Transverse colon (tissue), 4 donors: ENCODE data around the gene TMEM108. TPM values are rescaled to one million over a fixed set of nuclear protein-coding genes. Genes with fewer than 3 reads are reported as not detected.

Experiments used
- DNase-seq: peaks from one replicate; pipeline ENCODE4 v3.0.0-alpha.2; 2019
- H3K27ac ChIP-seq, 4 donors: fragments of 200-600 bp; sonication (generic); 2 replicates each; pipeline ENCODE4 v1.5.1; 2016 to 2018; ENCODE audit warnings: inconsistent platforms in 4 of 4
- H3K27me3 ChIP-seq: fragments of 200-600 bp; sonication (generic); 2 replicates; pipeline ENCODE4 v1.5.1; 2017; ENCODE audit warnings: inconsistent platforms
- H3K36me3 ChIP-seq, 4 donors: fragments of 200-600 bp; sonication (generic); 2 replicates each; pipeline ENCODE4 v1.5.1; 2017 to 2019; ENCODE audit warnings: inconsistent platforms in 4 of 4
- H3K4me1 ChIP-seq, 4 donors: fragments of 200-600 bp; sonication (generic); 2 replicates each; pipeline ENCODE4 v1.5.1; 2017 to 2020; ENCODE audit warnings: inconsistent platforms in 4 of 4
- H3K4me3 ChIP-seq, 4 donors: fragments of 200-600 bp; sonication (generic); 1 replicate in 1 of 4; 2 replicates in 3 of 4; pipeline versions ENCODE4 v1.5.1 to v1.6.1; 2017 to 2019; ENCODE audit warnings: inconsistent platforms in 4 of 4
- H3K9me3 ChIP-seq, 2 donors: fragments of 200-600 bp; sonication (generic); 2 replicates each; pipeline ENCODE4 v1.5.1; 2017 to 2019; ENCODE audit warnings: inconsistent platforms in 2 of 2
- EP300 ChIP-seq: sonication (generic); formaldehyde crosslinking; IDR thresholded peaks from one replicate; pipeline ENCODE4 v1.6.1; 2017; ENCODE audit warnings: antibody characterized with exemption, low read depth
- POLR2A ChIP-seq: fragments of 450-650 bp; IDR thresholded peaks from one replicate; pipeline ENCODE4 v1.6.1; 2016; ENCODE audit warnings: antibody characterized with exemption, mild to moderate bottlenecking, moderate library complexity
- POLR2AphosphoS5 ChIP-seq, 3 donors: sonication (generic); formaldehyde crosslinking; IDR thresholded peaks; one replicate each; pipeline ENCODE4 v1.6.1; 2016; ENCODE audit warnings: antibody characterized with exemption in 3 of 3
- WGBS, 2 donors: methylation state at CpG; one replicate each; pipeline ENCODE4 v1.1.5; 2018; ENCODE audit warnings: low coverage in 1 of 2; 5-methylcytosine and 5-hydroxymethylcytosine counted together
- in situ Hi-C, 4 donors: fragments of 200-750 bp; cut with MboI; loops; one replicate each; pipeline versions ENCODE4 v1.15.0 to v1.15.1; 2017; ENCODE audit warnings: low sequenced_read_pairs in 3 of 4, low pct_ligation_motif_present in 1 of 4, low pct_unique_long_range_greater_than_20kb in 1 of 4
- intact Hi-C: fragments of 100-400 bp; cut with DNase I; formaldehyde crosslinking; loops from one replicate; pipeline ENCODE4 v1.15.1; 2023; ENCODE audit warnings: low total_unique reads
- total RNA-seq, 4 donors: library from RNA; depleted of rRNA; stranded (reverse); fragments of >200 nt; gene quantifications; one replicate each; pipeline ENCODE4 v1.1.0, GENCODE V29; 2016
- TF ChIP-seq, protein P1 (sequence below), 5 experiments: fragments of 200-600 bp in 3 of 5; fragments of 450-650 bp in 2 of 5; sonication (generic) in 3 of 5; IDR thresholded peaks; 1 replicate in 2 of 5; 2 replicates in 3 of 5; pipeline ENCODE4 v1.5.1; 2016 to 2017; ENCODE audit warnings: antibody characterized with exemption in 5 of 5, inconsistent platforms in 3 of 5, mild to moderate bottlenecking in 2 of 5, moderate library complexity in 1 of 5

Gene TMEM108
- total RNA-seq, 4 donors from 2014 or later: 0.14 to 1.4 (median 0.80) TPM; not detected in 1

DNA sequence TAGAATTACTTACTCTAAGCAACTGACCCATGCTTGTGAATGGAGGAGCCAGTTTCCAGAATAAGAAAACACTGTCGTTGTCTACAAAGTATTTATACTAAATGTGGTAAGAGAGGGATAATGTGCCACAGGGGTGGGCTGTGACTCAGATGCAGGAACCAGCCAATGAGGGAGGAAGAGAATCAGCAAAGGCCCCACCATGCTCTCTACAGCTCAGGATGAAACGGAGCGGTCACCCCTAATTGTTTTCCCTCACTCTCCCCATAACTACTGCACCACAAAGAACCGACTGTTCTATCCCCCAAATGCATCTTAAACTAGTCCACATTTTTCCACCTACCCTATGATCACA is 406.2 kb downstream of the TMEM108 start:
- no peak for DNase-seq
- intact Hi-C loops: no loop called here
- WGBS, 2 donors: 78% methylated on average over 4 of the region's 4 CpGs; no CpG with 5 or more reads in 1 of the 2 donors

DNA sequence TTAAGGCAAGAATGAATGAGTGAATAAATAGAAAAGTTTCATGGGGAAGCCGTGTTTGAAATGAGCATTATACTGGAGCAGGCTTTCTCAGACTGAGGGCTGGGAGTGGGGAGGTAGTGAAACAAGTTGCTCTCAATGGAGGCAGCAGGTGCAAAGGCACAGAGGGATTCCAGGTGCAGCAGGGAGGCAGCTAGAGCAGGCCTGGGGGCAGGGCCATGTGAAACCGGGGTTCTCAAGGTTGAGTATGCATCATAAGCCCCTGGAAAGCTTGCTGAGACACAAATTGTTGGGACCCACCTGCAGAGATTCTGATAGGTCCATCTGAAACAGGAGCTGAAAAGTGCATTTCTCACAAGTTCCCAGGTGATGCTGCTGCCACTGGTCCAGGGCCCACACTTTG is 406.9 kb downstream of the TMEM108 start:
- in situ Hi-C loops (no loop called here), intact Hi-C loops (no loop called here)
- H3K36me3 ChIP-seq: no peaks in the 10 kb centered on the region
- no peak for TF ChIP-seq POLR2A
- TF ChIP-seq EP300: no peak
- TF ChIP-seq, protein P1, sequence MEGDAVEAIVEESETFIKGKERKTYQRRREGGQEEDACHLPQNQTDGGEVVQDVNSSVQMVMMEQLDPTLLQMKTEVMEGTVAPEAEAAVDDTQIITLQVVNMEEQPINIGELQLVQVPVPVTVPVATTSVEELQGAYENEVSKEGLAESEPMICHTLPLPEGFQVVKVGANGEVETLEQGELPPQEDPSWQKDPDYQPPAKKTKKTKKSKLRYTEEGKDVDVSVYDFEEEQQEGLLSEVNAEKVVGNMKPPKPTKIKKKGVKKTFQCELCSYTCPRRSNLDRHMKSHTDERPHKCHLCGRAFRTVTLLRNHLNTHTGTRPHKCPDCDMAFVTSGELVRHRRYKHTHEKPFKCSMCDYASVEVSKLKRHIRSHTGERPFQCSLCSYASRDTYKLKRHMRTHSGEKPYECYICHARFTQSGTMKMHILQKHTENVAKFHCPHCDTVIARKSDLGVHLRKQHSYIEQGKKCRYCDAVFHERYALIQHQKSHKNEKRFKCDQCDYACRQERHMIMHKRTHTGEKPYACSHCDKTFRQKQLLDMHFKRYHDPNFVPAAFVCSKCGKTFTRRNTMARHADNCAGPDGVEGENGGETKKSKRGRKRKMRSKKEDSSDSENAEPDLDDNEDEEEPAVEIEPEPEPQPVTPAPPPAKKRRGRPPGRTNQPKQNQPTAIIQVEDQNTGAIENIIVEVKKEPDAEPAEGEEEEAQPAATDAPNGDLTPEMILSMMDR (IDR thresholded peaks at IDR 0.05): no peak
- TF ChIP-seq POLR2AphosphoS5 (IDR thresholded peaks at IDR 0.05): no peak
- DNase-seq: peak; percentile 44
- 57 to 74% methylated on average over 1 to 2 of the region's 2 CpGs for WGBS, 2 donors
- peaks cover 0 to 6% (median 1%) of the 10 kb centered on the region in 4 donors for H3K4me1 ChIP-seq
- no peaks in the 10 kb centered on the region for H3K9me3 ChIP-seq
- no peak overlapping the region for H3K4me3 ChIP-seq
- H3K27me3 ChIP-seq: no peaks in the 10 kb centered on the region
- H3K27ac ChIP-seq: no peak overlapping the region

More for the DNA sequence above, 406.2 kb downstream of the TMEM108 start:
- in situ Hi-C loops: no loop called here
- Histone ChIP-seq H3K9me3 (no peaks in the 10 kb centered on the region), H3K36me3 (no peaks in the 10 kb centered on the region), H3K4me1 (peaks cover 0 to 6% (median 1%) of the 10 kb centered on the region in 4 donors), H3K27me3 (no peaks in the 10 kb centered on the region), H3K27ac (no peak overlapping the region), H3K4me3 (no peak overlapping the region)
- TF ChIP-seq, protein P1 (IDR thresholded peaks at IDR 0.05): no peak
- TF ChIP-seq EP300: no peak
- no peak for TF ChIP-seq POLR2A
- TF ChIP-seq POLR2AphosphoS5 (IDR thresholded peaks at IDR 0.05): no peak
